Muscle of leg (tissue), 11 donors: ENCODE measurements around the gene KLHL15. TPM values are rescaled to one million over a fixed set of nuclear protein-coding genes. Genes with fewer than 3 reads are reported as not detected.
A peak's percentile ranks its signal among the peaks of the same experiment; 100 is the strongest.

Source experiments
- DNase-seq: peaks from one replicate; pipeline ENCODE4 v3.0.0; 2013
- H3K27ac ChIP-seq: one replicate; pipeline ENCODE4 v1.5.1; 2013; ENCODE audit warnings: mild to moderate bottlenecking, low read length, control low read depth
- H3K27me3 ChIP-seq: one replicate; pipeline ENCODE4 v1.6.1; 2013; ENCODE audit warnings: low read length; ENCODE audit not compliant: control insufficient read depth, insufficient read depth
- H3K36me3 ChIP-seq: one replicate; pipeline ENCODE4 v1.6.1; 2013; ENCODE audit warnings: low read length; ENCODE audit not compliant: control insufficient read depth, insufficient read depth
- H3K4me1 ChIP-seq: one replicate; pipeline ENCODE4 v1.6.1; 2013; ENCODE audit warnings: low read length; ENCODE audit not compliant: control insufficient read depth, insufficient read depth
- H3K4me3 ChIP-seq: one replicate; pipeline ENCODE4 v1.5.1; 2013; ENCODE audit warnings: low read length, control low read depth
- H3K9me3 ChIP-seq: replicated peaks from 2 replicates; pipeline ENCODE4 v1.6.1; 2013; ENCODE audit warnings: low read depth, low read length; ENCODE audit not compliant: control insufficient read depth
- WGBS: methylation state at CpG from one replicate; pipeline ENCODE4 v1.1.5; 2013; ENCODE audit warnings: missing lambda C conversion rate; ENCODE audit not compliant: insufficient coverage; 5-methylcytosine and 5-hydroxymethylcytosine counted together
- polyA plus RNA-seq, 8 donors: library from polyadenylated mRNA; unstranded; fragments of 120-200 nt; gene quantifications; one replicate each; pipeline versions ENCODE4 v1.2.1 to v1.2.3, GENCODE V29; 2013; ENCODE audit warnings: inconsistent platforms in 1 of 8, low replicate concordance in 1 of 8; ENCODE audit not compliant: insufficient read length in 8 of 8, insufficient read depth in 1 of 8
- total RNA-seq: library from RNA; stranded (reverse); fragments of 120-200 nt; gene quantifications from one replicate; pipeline ENCODE4 v1.2.4, GENCODE V29; 2013

The KLHL15 gene
- total and polyA plus RNA-seq, 9 donors, result 7.0 to 12.9 (median 10.1) TPM

GRCh38 chrX:23936180-23936579 is 90.8 kb downstream of the KLHL15 start:
- H3K9me3 ChIP-seq, result no peaks in the 10 kb centered on the region
- no peak for DNase-seq
- WGBS, result no CpG with 5 or more reads among the region's 1 CpG
- H3K4me3 ChIP-seq, result no peak overlapping the region
- peaks cover 13% of the 10 kb centered on the region for H3K27me3 ChIP-seq
- H3K36me3 ChIP-seq, result no peaks in the 10 kb centered on the region
- H3K4me1 ChIP-seq, result no peaks in the 10 kb centered on the region
- no peak overlapping the region for H3K27ac ChIP-seq

GRCh38 chrX:23935106-23935505 is 91.9 kb downstream of the KLHL15 start:
- H3K9me3 ChIP-seq, result no peaks in the 10 kb centered on the region
- DNase-seq, result peak; percentile 67

More at GRCh38 chrX:23935106-23935505, 91.9 kb downstream of the KLHL15 start:
- H3K4me3 ChIP-seq, result no peak overlapping the region
- H3K4me1 ChIP-seq, result no peaks in the 10 kb centered on the region
- H3K27ac ChIP-seq, result peak overlapping the region; percentile 1
- H3K36me3 ChIP-seq, result no peaks in the 10 kb centered on the region
- peaks cover 11% of the 10 kb centered on the region for H3K27me3 ChIP-seq
- WGBS, result 73% methylated on average over 5 of the region's 11 CpGs

Other genes starting within 250 kb of the KLHL15 start
- 48.9 TPM for gene SAT1, start 244.0 kb downstream of the KLHL15 start, total RNA-seq
- 10 to 100 TPM; 32.0 to 77.8 (median 41.0) TPM for gene SAT1, start 244.0 kb downstream of the KLHL15 start, polyA plus RNA-seq
- gene APOO, start 119.2 kb downstream of the KLHL15 start, total RNA-seq, result 15.6 TPM
- gene APOO, start 119.2 kb downstream of the KLHL15 start, polyA plus RNA-seq, result 10 to 100 TPM; 14.9 to 18.7 (median 16.7) TPM
- gene CXorf58, start 119.2 kb downstream of the KLHL15 start, total RNA-seq, result 0.04 TPM
- gene CXorf58, start 119.2 kb downstream of the KLHL15 start, polyA plus RNA-seq, result under 1 TPM in 2 of 8 donors, not detected in 6; 0.09 to 0.10 TPM
- 144 TPM for gene EIF2S3, start 27.8 kb upstream of the KLHL15 start, total RNA-seq
- gene EIF2S3, start 27.8 kb upstream of the KLHL15 start, polyA plus RNA-seq, result 100 to 1,000 TPM; 105 to 142 (median 115) TPM
- gene ZFX, start 122.5 kb upstream of the KLHL15 start, total RNA-seq, result 47.7 TPM
- 10 to 100 TPM; 13.8 to 22.2 (median 16.1) TPM for gene ZFX, start 122.5 kb upstream of the KLHL15 start, polyA plus RNA-seq